ENCODE data around the gene SEMA3C. TPM values are rescaled to one million over a fixed set of nuclear protein-coding genes. Genes with fewer than 3 reads are reported as not detected.

The SEMA3C gene
- total RNA-seq, 2 experiments from 2014 or later: not detected

GRCh38 chr7:80781146-80781545 is 137.7 kb downstream of the SEMA3C start:
- H3K4me3 Mint-ChIP-seq: no peak overlapping the region
- no peaks in the 10 kb centered on the region for H3K9me3 Mint-ChIP-seq
- no peaks in the 10 kb centered on the region for H3K4me1 Mint-ChIP-seq
- no peaks in the 10 kb centered on the region for H3K27me3 Mint-ChIP-seq
- H3K27ac Mint-ChIP-seq: no peak overlapping the region
- DNase-seq: no peak
- H3K36me3 Mint-ChIP-seq: no peaks in the 10 kb centered on the region

- Mint-ChIP-seq H3K27me3 (no peaks in the 10 kb centered on the region), H3K9me3 (no peaks in the 10 kb centered on the region), H3K4me3 (no peak overlapping the region), H3K36me3 (no peaks in the 10 kb centered on the region), H3K27ac (no peak overlapping the region), H3K4me1 (no peaks in the 10 kb centered on the region)
- DNase-seq: no peak
These were observed 139.4 kb downstream of the SEMA3C start for GRCh38 chr7:80779456-80779855.

- H3K4me3 Mint-ChIP-seq: no peak overlapping the region
- no peaks in the 10 kb centered on the region for H3K36me3 Mint-ChIP-seq
- no peaks in the 10 kb centered on the region for H3K27me3 Mint-ChIP-seq
- DNase-seq: no peak
- H3K4me1 Mint-ChIP-seq: no peaks in the 10 kb centered on the region
- H3K27ac Mint-ChIP-seq: no peak overlapping the region
- no peaks in the 10 kb centered on the region for H3K9me3 Mint-ChIP-seq
These were observed 143.0 kb downstream of the SEMA3C start for GRCh38 chr7:80775897-80776296.

GRCh38 chr7:80775482-80775881 is 143.4 kb downstream of the SEMA3C start:
- no peak for DNase-seq
- no peaks in the 10 kb centered on the region for H3K9me3 Mint-ChIP-seq
- no peaks in the 10 kb centered on the region for H3K4me1 Mint-ChIP-seq
- no peak overlapping the region for H3K27ac Mint-ChIP-seq
- no peaks in the 10 kb centered on the region for H3K27me3 Mint-ChIP-seq
- no peak overlapping the region for H3K4me3 Mint-ChIP-seq
- H3K36me3 Mint-ChIP-seq: no peaks in the 10 kb centered on the region

- Mint-ChIP-seq H3K4me3 (no peak overlapping the region), H3K4me1 (no peaks in the 10 kb centered on the region), H3K27me3 (no peaks in the 10 kb centered on the region), H3K27ac (no peak overlapping the region), H3K9me3 (no peaks in the 10 kb centered on the region), H3K36me3 (no peaks in the 10 kb centered on the region)
- no peak for DNase-seq
These were observed 144.0 kb downstream of the SEMA3C start for GRCh38 chr7:80774843-80775242.

GRCh38 chr7:80773787-80774508 is 144.9 kb downstream of the SEMA3C start:
- no peaks in the 10 kb centered on the region for H3K36me3 Mint-ChIP-seq
- no peaks in the 10 kb centered on the region for H3K9me3 Mint-ChIP-seq
- H3K4me3 Mint-ChIP-seq: no peak overlapping the region
- H3K4me1 Mint-ChIP-seq: no peaks in the 10 kb centered on the region
- no peak for DNase-seq
- H3K27me3 Mint-ChIP-seq: no peaks in the 10 kb centered on the region
- H3K27ac Mint-ChIP-seq: no peak overlapping the region

GRCh38 chr7:80772347-80772993 is 146.4 kb downstream of the SEMA3C start:
- H3K27ac Mint-ChIP-seq: no peak overlapping the region
- H3K9me3 Mint-ChIP-seq: no peaks in the 10 kb centered on the region
- no peaks in the 10 kb centered on the region for H3K27me3 Mint-ChIP-seq
- no peak overlapping the region for H3K4me3 Mint-ChIP-seq
- H3K4me1 Mint-ChIP-seq: no peaks in the 10 kb centered on the region
- no peak for DNase-seq
- no peaks in the 10 kb centered on the region for H3K36me3 Mint-ChIP-seq

GRCh38 chr7:80771523-80771922 is 147.3 kb downstream of the SEMA3C start:
- Mint-ChIP-seq H3K27ac (no peak overlapping the region), H3K4me1 (no peaks in the 10 kb centered on the region), H3K27me3 (no peaks in the 10 kb centered on the region), H3K4me3 (no peak overlapping the region), H3K9me3 (no peaks in the 10 kb centered on the region), H3K36me3 (no peaks in the 10 kb centered on the region)
- DNase-seq: no peak

- no peak overlapping the region for H3K27ac Mint-ChIP-seq
- no peaks in the 10 kb centered on the region for H3K27me3 Mint-ChIP-seq
- H3K4me3 Mint-ChIP-seq: no peak overlapping the region
- no peak for DNase-seq
- no peaks in the 10 kb centered on the region for H3K4me1 Mint-ChIP-seq
- H3K36me3 Mint-ChIP-seq: no peaks in the 10 kb centered on the region
- H3K9me3 Mint-ChIP-seq: no peaks in the 10 kb centered on the region
These were observed 148.2 kb downstream of the SEMA3C start for GRCh38 chr7:80770675-80771081.

- no peak overlapping the region for H3K4me3 Mint-ChIP-seq
- no peaks in the 10 kb centered on the region for H3K9me3 Mint-ChIP-seq
- no peaks in the 10 kb centered on the region for H3K27me3 Mint-ChIP-seq
These were observed 148.8 kb downstream of the SEMA3C start for GRCh38 chr7:80770061-80770460.

GRCh38 chr7:80768756-80769155 is 150.1 kb downstream of the SEMA3C start:
- Mint-ChIP-seq H3K9me3 (no peaks in the 10 kb centered on the region), H3K4me1 (no peaks in the 10 kb centered on the region), H3K4me3 (no peak overlapping the region), H3K36me3 (no peaks in the 10 kb centered on the region), H3K27ac (no peak overlapping the region), H3K27me3 (no peaks in the 10 kb centered on the region)
- no peak for DNase-seq

More at GRCh38 chr7:80770061-80770460, 148.8 kb downstream of the SEMA3C start:
- no peak for DNase-seq
- Mint-ChIP-seq H3K4me1 (no peaks in the 10 kb centered on the region), H3K36me3 (no peaks in the 10 kb centered on the region), H3K27ac (no peak overlapping the region)

GRCh38 chr7:80767654-80768053 is 151.2 kb downstream of the SEMA3C start:
- no peak for DNase-seq
- Mint-ChIP-seq H3K27ac (no peak overlapping the region), H3K4me1 (no peaks in the 10 kb centered on the region), H3K4me3 (no peak overlapping the region), H3K27me3 (no peaks in the 10 kb centered on the region), H3K36me3 (no peaks in the 10 kb centered on the region), H3K9me3 (no peaks in the 10 kb centered on the region)

- Mint-ChIP-seq H3K27ac (no peak overlapping the region), H3K4me1 (no peaks in the 10 kb centered on the region), H3K36me3 (no peaks in the 10 kb centered on the region), H3K27me3 (no peaks in the 10 kb centered on the region), H3K9me3 (no peaks in the 10 kb centered on the region), H3K4me3 (no peak overlapping the region)
- DNase-seq: no peak
These were observed 152.1 kb downstream of the SEMA3C start for GRCh38 chr7:80766724-80767123.

- no peak overlapping the region for H3K4me3 Mint-ChIP-seq
- H3K27me3 Mint-ChIP-seq: no peaks in the 10 kb centered on the region
- H3K36me3 Mint-ChIP-seq: no peaks in the 10 kb centered on the region
- no peaks in the 10 kb centered on the region for H3K9me3 Mint-ChIP-seq
- H3K4me1 Mint-ChIP-seq: no peaks in the 10 kb centered on the region
- DNase-seq: no peak
- H3K27ac Mint-ChIP-seq: no peak overlapping the region
These were observed 154.7 kb downstream of the SEMA3C start for GRCh38 chr7:80764132-80764531.

- Mint-ChIP-seq H3K4me1 (no peaks in the 10 kb centered on the region), H3K27ac (no peak overlapping the region), H3K4me3 (no peak overlapping the region), H3K9me3 (no peaks in the 10 kb centered on the region), H3K27me3 (no peaks in the 10 kb centered on the region), H3K36me3 (no peaks in the 10 kb centered on the region)
- no peak for DNase-seq
These were observed 155.1 kb downstream of the SEMA3C start for GRCh38 chr7:80763704-80764103.

GRCh38 chr7:80763289-80763688 is 155.6 kb downstream of the SEMA3C start:
- Mint-ChIP-seq H3K27ac (no peak overlapping the region), H3K36me3 (no peaks in the 10 kb centered on the region), H3K4me1 (no peaks in the 10 kb centered on the region), H3K9me3 (no peaks in the 10 kb centered on the region), H3K4me3 (no peak overlapping the region), H3K27me3 (no peaks in the 10 kb centered on the region)
- no peak for DNase-seq
